NCI-H187 (cell line): ENCODE results near the gene NUDT16L1.
"Not testable (repeated sequence)": the region's sequence is repeated elsewhere in the genome, so short reads cannot be mapped to it uniquely, and the experiment has no call there.

ENCODE experiments used
- DNase-seq, 2 experiments: peaks; one replicate each; lab custom pipeline; 2025; lab: John Stamatoyannopoulos, UW

The NUDT16L1 gene

GRCh38 chr16:4723071-4723767 is 29.9 kb downstream of the NUDT16L1 start:
- DNase-seq = no peak

DNA sequence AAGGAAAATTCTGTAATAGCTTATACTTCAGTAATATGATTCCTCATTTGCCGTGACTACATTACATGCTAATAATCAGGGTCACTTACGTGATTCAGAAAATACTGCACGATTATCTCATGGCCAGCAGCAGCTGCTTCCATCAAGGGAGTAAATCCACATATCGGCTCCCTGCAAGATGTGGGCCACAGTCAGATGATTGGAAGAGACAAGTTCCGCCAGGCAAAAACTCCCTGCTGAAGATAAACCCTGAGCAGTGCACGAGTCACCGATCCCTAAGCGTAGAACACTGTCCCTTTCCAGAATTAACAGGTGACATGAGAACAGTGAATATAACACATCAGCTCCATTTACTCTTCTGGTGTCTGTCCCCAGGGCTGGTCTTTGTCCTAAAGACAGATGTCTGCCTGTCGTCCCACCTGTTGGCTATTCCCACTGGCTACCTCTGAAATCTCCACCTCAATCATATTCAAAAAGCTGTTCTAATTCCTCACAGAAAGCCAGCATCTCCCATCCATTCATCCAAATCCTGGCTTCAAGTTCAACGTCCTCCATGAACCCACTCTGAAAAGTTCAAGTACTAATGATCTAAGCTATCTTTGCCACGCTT is 31.4 kb downstream of the NUDT16L1 start:
- DNase-seq = no peak

DNA sequence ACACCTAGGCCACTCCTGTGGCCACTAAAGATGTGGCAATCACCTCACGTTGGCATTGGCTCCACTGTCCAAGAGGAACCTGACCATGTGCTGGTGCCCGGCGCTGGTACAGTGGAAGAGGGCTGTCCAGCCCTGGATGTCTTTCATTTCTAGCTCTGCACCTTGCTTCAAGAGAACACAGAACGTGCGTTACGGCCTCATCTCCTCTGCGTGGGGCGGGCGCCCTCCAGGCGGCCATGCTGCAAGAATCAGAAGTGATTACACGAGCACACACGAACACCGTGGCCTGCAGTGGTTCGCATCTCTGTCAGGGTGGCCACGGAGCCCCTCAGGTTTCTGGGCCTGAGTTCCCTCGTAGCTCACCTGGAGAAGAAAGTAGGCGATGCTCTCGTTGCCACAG is 33.3 kb downstream of the NUDT16L1 start:
- no peak for DNase-seq

- no peak for DNase-seq
These were observed 35.3 kb downstream of the NUDT16L1 start for GRCh38 chr16:4728676-4729075.

DNA sequence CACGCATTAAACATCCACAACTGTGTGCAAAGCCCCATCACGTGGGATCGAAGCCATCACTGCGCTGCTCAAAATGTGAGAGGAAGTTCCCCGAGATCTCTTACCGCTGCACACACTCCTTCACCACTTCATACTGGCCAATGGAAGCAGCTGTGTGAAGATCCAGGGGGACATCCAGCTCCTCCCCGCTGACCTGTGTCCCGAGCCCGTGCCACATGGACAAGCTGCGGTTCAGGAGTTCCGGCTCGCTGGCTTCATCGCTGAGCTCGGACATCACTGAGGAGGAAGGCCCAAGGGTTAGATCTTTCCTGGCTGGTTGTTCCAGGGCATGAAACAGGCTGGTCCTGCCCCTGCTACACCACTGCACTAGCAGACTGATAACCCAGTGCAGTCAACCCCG is 36.5 kb downstream of the NUDT16L1 start:
- DNase-seq = no peak

GRCh38 chr16:4733211-4733742 is 39.9 kb downstream of the NUDT16L1 start:
- DNase-seq = no peak

- DNase-seq = no peak
These were observed 40.3 kb downstream of the NUDT16L1 start for GRCh38 chr16:4733747-4734062.

DNA sequence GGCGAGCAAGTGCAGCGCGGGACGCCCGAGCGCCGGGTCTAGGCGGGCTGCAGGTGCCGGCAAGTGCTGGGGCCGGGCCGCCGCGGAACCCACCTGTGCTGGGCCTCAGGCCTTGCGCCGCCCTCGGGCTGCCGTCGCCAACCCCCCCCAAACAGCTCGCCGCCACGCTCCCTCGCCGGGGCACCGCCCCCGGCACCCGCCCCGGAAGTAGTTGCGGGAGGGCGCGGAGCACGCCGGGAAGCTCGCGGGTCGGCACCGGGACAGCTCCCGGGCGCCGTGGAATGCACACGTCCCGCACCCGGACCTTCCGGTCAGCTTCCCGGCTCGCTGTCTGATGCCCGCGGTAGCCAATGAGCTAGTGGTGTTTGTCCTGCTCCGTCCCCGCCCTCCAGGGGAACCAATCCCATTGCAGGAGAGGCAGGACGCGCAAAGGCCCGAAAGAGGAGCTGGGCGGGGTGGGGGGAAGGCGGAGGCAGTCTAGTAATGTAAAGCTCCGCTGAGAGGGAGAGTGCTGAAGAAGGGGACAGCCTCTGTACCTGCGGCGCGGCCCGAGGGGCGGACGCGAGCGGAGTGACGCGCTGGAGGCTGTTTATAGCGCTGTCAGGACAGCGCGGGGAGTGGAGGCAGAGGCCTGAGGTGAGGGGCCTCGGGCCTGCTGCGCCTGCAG is 40.8 kb downstream of the NUDT16L1 start, which contains the start of the genes ANKS3 and DNAAF8:
Gene ANKS3 (minus strand): TSS at position 209 of the 667 bp plus-strand sequence. CDS start 4,122 bp downstream, outside the sequence.
Gene DNAAF8 (plus strand): TSS at position 475 of the 667 bp plus-strand sequence. CDS start 1,978 bp downstream, outside the sequence.
- DNase-seq = peak; percentile 60 to 73

DNA sequence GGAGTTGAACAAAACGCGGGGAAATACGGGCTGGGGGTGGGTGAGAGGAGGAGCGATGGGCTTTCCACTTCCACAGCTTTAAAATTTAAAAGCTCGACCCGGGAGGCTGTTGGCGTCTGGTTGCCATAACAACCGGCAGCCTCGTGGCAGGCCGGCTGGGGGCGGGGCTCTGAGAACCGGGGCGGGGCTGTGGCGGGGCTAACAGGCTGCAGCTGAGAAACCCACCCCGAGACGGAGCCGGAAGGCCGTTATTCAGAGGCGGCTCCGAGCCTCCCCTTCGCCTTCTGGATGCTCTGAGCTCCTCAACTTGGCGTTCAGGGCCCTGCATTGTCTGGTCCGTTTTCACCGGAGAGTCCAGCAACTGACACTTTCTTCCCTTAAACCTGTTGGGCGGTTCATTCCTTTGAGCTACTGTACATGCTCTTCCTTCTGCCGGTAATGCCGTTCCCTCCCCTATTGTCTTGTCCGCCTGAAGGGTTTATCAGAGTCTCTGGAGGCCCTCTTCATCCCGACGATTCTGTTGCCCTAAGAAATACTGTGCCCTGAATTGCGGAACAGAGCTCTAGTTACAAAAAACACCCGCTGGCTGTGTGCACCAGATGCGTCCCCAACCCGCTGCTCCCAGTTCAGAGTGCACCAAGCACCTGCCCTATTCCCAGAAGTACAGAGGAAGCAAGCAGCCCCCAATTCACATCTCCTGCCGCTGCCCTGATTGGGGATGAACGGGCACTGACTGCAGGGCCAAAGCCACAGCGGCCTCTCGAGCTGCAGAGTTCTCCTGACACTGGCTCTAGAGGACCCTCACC is 41.6 kb downstream of the NUDT16L1 start:
- peak; percentile 32 to 47 for DNase-seq

DNA sequence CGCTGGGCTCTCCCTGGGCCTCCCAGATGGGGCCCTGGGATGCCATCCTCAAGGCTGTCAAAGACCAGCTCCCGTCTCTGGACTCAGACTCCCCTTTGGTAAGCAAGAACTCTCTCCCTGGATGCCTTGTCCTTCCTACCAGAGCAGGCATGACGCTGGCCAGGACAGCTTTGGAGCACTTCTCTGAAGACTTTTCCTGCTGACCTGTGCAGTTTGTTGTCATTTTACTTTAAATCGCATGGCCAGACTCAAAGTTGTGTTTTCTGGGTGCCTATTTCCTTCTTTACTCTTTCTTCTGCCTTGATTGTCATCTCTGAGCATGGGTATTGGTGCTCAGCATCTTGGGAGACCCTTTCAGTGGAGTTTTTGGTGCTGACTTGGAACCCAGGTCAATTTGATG is 43.2 kb downstream of the NUDT16L1 start:
- no peak for DNase-seq

DNA sequence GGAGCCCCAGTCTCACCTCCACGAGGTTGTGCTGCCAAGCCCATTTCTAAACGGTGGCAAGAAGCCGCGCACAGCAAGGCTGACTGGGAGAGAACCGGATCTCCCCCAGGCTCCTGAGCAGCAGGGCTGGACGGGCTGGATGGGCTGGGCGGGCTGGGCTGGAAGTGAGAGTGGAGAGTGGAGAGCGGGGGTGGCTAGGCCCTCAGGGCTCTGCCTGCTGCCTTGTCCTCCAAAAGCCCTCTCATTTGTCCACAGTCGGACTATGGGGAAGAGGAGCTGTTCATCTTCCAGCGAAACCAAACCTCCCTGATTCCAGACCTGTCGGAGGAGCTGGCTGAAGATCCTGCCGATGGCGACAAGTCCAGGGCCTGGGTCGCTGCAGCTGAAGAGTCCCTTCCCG is 44.2 kb downstream of the NUDT16L1 start:
- no peak for DNase-seq

GRCh38 chr16:4738370-4738769 is 45.0 kb downstream of the NUDT16L1 start:
- DNase-seq = not testable (repeated sequence)

DNA sequence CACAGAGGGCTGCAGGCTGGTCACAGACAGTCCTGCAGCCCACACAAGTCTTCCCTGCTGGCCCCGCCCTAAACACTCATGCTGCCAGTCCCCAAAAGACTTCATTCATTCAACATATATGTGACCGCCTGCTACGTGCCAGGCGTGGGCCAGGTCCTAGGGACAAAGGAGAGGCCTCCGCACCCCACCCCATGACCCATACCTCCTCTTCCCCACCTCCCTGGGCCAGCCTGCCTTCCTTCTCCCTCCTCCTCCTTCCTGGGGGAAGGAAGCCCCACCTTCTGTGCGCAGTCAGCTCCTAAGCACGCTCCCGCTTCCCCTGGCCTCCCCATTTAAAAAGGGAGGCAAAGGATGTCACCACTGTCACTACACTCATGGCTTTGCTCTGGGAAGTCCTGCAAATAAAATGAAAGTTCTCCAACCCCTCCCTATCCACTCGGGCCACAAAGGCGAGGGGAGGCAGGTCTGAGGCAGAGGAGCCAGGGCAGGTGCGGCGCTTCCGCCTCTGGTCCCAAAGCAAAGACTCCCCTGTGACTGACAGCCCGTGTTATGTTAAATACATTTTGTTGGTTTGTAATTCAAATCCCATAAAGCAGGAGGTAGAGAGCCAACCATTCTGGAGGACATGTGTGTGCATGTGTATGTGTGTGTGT is 50.0 kb downstream of the NUDT16L1 start:
- DNase-seq = no peak

DNA sequence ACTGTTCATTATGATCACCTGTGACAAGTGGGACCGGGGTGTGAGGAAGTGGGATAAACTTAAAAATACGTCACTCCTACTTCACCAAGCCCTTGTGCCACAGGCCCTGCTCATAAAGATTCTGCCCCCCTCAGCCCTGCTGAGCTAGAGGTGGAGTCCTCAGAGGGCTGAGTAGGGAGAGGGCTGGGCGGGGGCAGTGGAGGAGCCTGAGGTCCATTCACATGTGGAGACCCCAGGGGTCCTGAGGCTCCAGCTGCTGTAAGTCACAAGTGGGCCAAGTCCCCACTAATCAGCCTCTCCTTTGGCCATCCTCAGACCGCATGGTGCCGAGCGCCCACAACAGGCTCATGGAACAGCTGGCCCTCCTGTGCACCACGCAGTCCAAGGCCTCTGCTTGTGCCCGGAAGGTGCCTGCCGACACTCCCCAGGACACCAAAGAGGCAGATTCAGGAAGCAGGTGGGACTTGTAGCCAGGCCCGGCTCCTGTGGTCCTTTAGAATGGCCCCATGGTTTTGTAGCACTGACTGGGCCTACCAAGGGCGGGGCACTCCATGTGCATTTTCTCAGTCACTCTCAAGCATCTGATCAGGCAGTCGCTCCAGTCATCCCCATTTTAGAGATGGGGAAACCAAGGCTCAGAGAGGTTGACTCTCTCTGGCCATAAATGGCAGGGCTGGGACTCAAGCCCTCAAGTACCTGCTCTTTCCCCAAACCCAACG is 51.4 kb downstream of the NUDT16L1 start:
- DNase-seq = no peak

DNA sequence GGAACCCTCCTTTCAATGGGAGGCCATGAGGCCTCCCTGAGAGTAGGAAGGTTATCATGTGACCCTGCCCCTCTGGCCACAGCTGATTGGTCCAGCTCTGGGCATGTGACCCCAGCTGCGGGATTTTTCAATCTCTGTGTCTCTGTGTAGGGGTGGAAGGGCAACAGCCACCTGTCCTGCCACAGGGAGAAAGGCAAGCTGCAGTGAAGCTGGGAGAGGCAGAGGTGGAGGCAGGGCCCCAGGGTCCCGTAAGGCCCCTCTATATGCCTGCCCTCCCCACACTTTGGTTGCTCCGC is 51.9 kb downstream of the NUDT16L1 start:
- DNase-seq = no peak
